Measurements from ENCODE around the gene ZAR1.

- TF ChIP-seq, protein P1, sequence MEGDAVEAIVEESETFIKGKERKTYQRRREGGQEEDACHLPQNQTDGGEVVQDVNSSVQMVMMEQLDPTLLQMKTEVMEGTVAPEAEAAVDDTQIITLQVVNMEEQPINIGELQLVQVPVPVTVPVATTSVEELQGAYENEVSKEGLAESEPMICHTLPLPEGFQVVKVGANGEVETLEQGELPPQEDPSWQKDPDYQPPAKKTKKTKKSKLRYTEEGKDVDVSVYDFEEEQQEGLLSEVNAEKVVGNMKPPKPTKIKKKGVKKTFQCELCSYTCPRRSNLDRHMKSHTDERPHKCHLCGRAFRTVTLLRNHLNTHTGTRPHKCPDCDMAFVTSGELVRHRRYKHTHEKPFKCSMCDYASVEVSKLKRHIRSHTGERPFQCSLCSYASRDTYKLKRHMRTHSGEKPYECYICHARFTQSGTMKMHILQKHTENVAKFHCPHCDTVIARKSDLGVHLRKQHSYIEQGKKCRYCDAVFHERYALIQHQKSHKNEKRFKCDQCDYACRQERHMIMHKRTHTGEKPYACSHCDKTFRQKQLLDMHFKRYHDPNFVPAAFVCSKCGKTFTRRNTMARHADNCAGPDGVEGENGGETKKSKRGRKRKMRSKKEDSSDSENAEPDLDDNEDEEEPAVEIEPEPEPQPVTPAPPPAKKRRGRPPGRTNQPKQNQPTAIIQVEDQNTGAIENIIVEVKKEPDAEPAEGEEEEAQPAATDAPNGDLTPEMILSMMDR (conservative IDR thresholded peaks at IDR 0.05; ENCODE audit: low read length): no peak
- no peak for TF ChIP-seq EZH2phosphoT487 (IDR thresholded peaks at IDR 0.05; ENCODE audit: borderline replicate concordance, low read depth, low read length)
Observed at GRCh38 chr4:48539597-48539996, 49.5 kb downstream of the ZAR1 start.
